ENCODE results near the gene HCN2. TPM values are rescaled to one million over a fixed set of nuclear protein-coding genes. Genes with fewer than 3 reads are reported as not detected.

Gene HCN2
- total and polyA plus RNA-seq, 2 of the 13 experiments (the other 11 are each of a cell fraction or from before 2014, with no cell fraction given), result 0.01 TPM; not detected in 1

- TF ChIP-seq ZNF788 (CRISPR knock-in tag; IDR thresholded peaks at IDR 0.05; ENCODE audit: borderline replicate concordance) (peak; percentile 70), ZNF740 (CRISPR knock-in tag; IDR thresholded peaks at IDR 0.05) (peak; percentile 50; the same call in 1 of the 2 replicates), RXRB (CRISPR knock-in tag; IDR thresholded peaks at IDR 0.05; ENCODE audit: borderline replicate concordance) (peak; percentile 55; the same call in 1 of the 2 replicates), FOXA1 (IDR thresholded peaks at IDR 0.05) (no peak), FOXA1 (CRISPR knock-in tag; IDR thresholded peaks at IDR 0.05) (peak; percentile 80), ZNF597 (CRISPR knock-in tag; IDR thresholded peaks at IDR 0.05) (no peak), JUN (CRISPR knock-in tag; IDR thresholded peaks at IDR 0.05) (no peak), NFKB2 (CRISPR knock-in tag; IDR thresholded peaks at IDR 0.05; ENCODE audit: borderline replicate concordance) (peak; percentile 58; the same call in 1 of the 2 replicates), THAP9 (CRISPR knock-in tag; IDR thresholded peaks at IDR 0.05; ENCODE audit: borderline replicate concordance) (0 out of 2 replicates have a peak, but pooled peaks have one; percentile 19), SP1 (IDR thresholded peaks at IDR 0.05) (no peak), SP1 (CRISPR knock-in tag; IDR thresholded peaks at IDR 0.05) (peak; percentile 41; the same call in 1 of the 2 replicates), CC2D1A (CRISPR knock-in tag; IDR thresholded peaks at IDR 0.05) (0 out of 2 replicates have a peak, but pooled peaks have one; percentile 19), ZNF441 (CRISPR knock-in tag; IDR thresholded peaks at IDR 0.05; ENCODE audit: borderline replicate concordance) (0 out of 2 replicates have a peak, but pooled peaks have one; percentile 43), RFXAP (CRISPR knock-in tag; IDR thresholded peaks at IDR 0.05; ENCODE audit: borderline replicate concordance) (0 out of 2 replicates have a peak, but pooled peaks have one; percentile 45), FOXP1 (IDR thresholded peaks at IDR 0.05) (no peak), FOXP1 (CRISPR knock-in tag; IDR thresholded peaks at IDR 0.05) (peak; percentile 49; the same call in 1 of the 2 replicates), NONO (IDR thresholded peaks at IDR 0.05) (no peak), NONO (CRISPR knock-in tag; conservative IDR thresholded peaks at IDR 0.05) (peak; percentile 39; the same call in 1 of the 2 replicates), HOXA9 (CRISPR knock-in tag; IDR thresholded peaks at IDR 0.05; ENCODE audit: borderline replicate concordance) (no peak), KAT7 (CRISPR knock-in tag; IDR thresholded peaks at IDR 0.05; ENCODE audit: borderline replicate concordance) (no peak), CBFB (CRISPR knock-in tag; IDR thresholded peaks at IDR 0.05) (peak; percentile 48; the same call in 1 of the 2 replicates), ZNF10 (CRISPR knock-in tag; IDR thresholded peaks at IDR 0.05; ENCODE audit: borderline replicate concordance, low read depth) (no peak), SPEN (CRISPR knock-in tag; IDR thresholded peaks at IDR 0.05; ENCODE audit: low read depth) (no peak), ZHX1 (CRISPR knock-in tag; IDR thresholded peaks at IDR 0.05; ENCODE audit: low read depth) (no peak), ATF3 (CRISPR knock-in tag; IDR thresholded peaks at IDR 0.05) (no peak)
Measured at GRCh38 chr19:570937-571565, 18.6 kb upstream of the HCN2 start (continued).

Measured in HepG2 (cell line).